ENCODE results near the gene KIF3C.
"Not testable (repeated sequence)": the region's sequence is repeated elsewhere in the genome, so short reads cannot be mapped to it uniquely, and the experiment has no call there.

Gene KIF3C

GRCh38 chr2:25917411-25917810 lies 64.9 kb downstream of the KIF3C start:
- not testable (repeated sequence) for DNase-seq (ENCODE audit: low read depth in 2 of 2)

GRCh38 chr2:25915944-25916772 lies 66.1 kb downstream of the KIF3C start:
- peak; percentile 5 to 26 for DNase-seq (ENCODE audit: low read depth in 2 of 2)

GRCh38 chr2:25915411-25915810 lies 66.9 kb downstream of the KIF3C start:
- not testable (repeated sequence) for DNase-seq (ENCODE audit: low read depth in 2 of 2)

GRCh38 chr2:25913696-25913973 lies 68.7 kb downstream of the KIF3C start:
- not testable (repeated sequence) for DNase-seq (ENCODE audit: low read depth in 2 of 2)

GRCh38 chr2:25912851-25913695 lies 69.2 kb downstream of the KIF3C start:
- no peak for DNase-seq (ENCODE audit: low read depth in 2 of 2)

GRCh38 chr2:25909574-25909973 lies 72.7 kb downstream of the KIF3C start:
- not testable (repeated sequence) for DNase-seq (ENCODE audit: low read depth in 2 of 2)

GRCh38 chr2:25905126-25905525 lies 77.2 kb downstream of the KIF3C start:
- no peak for DNase-seq (ENCODE audit: low read depth in 2 of 2)

GRCh38 chr2:25903216-25903776 lies 79.0 kb downstream of the KIF3C start:
- no peak for DNase-seq (ENCODE audit: low read depth in 2 of 2)

- no peak for DNase-seq (ENCODE audit: low read depth in 2 of 2)
These were observed 82.8 kb downstream of the KIF3C start for GRCh38 chr2:25899404-25899970.

- DNase-seq (ENCODE audit: low read depth in 2 of 2) = no peak
These were observed 84.8 kb downstream of the KIF3C start for GRCh38 chr2:25897506-25897905.

GRCh38 chr2:25896308-25896707 lies 86.0 kb downstream of the KIF3C start:
- not testable (repeated sequence) for DNase-seq (ENCODE audit: low read depth in 2 of 2)

- no peak for DNase-seq (ENCODE audit: low read depth in 2 of 2)
These were observed 86.7 kb downstream of the KIF3C start for GRCh38 chr2:25895610-25896009.

GRCh38 chr2:25895018-25895417 lies 87.3 kb downstream of the KIF3C start:
- no peak for DNase-seq (ENCODE audit: low read depth in 2 of 2)

- no peak for DNase-seq (ENCODE audit: low read depth in 2 of 2)
These were observed 88.0 kb downstream of the KIF3C start for GRCh38 chr2:25894135-25894830.

GRCh38 chr2:25891672-25892071 lies 90.6 kb downstream of the KIF3C start:
- DNase-seq (ENCODE audit: low read depth in 2 of 2) = no peak

- DNase-seq (ENCODE audit: low read depth in 2 of 2) = no peak
These were observed 94.6 kb downstream of the KIF3C start for GRCh38 chr2:25887624-25888242.

GRCh38 chr2:25885933-25886332 lies 96.4 kb downstream of the KIF3C start:
- no peak for DNase-seq (ENCODE audit: low read depth in 2 of 2)

GRCh38 chr2:25881764-25882163 lies 100.5 kb downstream of the KIF3C start:
- DNase-seq (ENCODE audit: low read depth in 2 of 2) = no peak

- DNase-seq (ENCODE audit: low read depth in 2 of 2) = no peak
These were observed 103.1 kb downstream of the KIF3C start for GRCh38 chr2:25879133-25879730.

- peak; percentile 94 for DNase-seq (ENCODE audit: low read depth in 2 of 2)
These were observed 103.8 kb downstream of the KIF3C start, which contains the start of gene ASXL2 for GRCh38 chr2:25878361-25879132. TSS of gene ASXL2 (minus strand) at chr2:25878487. CDS start at chr2:25878222, 265 bp downstream.

Measured in stimulated activated CD4-positive, alpha-beta T cell treated with anti-CD3 and anti-CD28 coated beads, Interleukin-12 subunit alpha, Interleukin-12 subunit beta, amount 100 ng/mL, for 24 hours (primary cell).